ENCODE results near the gene CEACAM21.

GRCh38 chr19:41564515-41565378, 11.2 kb upstream of the CEACAM21 start:
- TF ChIP-seq ZNF398 (tag by site-specific recombination; IDR thresholded peaks at IDR 0.05): no peak
- TF ChIP-seq ZNF335 (tag by site-specific recombination; conservative IDR thresholded peaks at IDR 0.05): no peak
- TF ChIP-seq ZNF580 (tag by site-specific recombination; IDR thresholded peaks at IDR 0.05): no peak

All from HEK293 (cell line).